NCI-H510A (cell line): ENCODE data around the gene TIMP2.

Source experiments
- DNase-seq: peaks from one replicate; lab custom pipeline; 2025; lab: John Stamatoyannopoulos, UW

The TIMP2 gene

DNA sequence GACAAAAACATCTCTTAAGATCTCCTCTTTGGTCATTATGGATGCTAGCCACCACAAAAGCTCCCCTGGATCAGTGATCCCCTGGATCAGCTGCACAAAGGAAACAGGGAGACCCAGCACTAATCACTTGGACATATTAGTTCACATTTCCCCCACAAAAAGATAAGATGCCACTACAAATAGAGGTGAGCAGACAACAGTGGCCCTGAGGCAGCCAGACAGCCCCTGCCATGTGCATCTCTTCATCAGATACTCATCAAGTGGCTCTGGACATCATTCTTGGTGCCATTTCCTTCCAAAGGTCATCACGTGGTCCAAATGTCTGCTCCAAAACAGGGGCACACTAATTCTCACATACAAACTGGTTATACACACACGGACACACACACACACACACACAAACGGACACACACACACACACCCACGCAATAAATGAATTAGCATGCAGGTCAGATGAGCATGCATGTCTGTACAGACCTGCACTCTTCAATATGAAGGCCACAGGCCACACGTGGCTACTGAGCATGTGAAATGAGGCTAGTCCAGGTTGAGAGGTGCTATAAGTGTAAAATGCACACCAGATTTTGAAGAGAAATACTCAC is 88.7 kb downstream of the TIMP2 start:
- no peak for DNase-seq

DNA sequence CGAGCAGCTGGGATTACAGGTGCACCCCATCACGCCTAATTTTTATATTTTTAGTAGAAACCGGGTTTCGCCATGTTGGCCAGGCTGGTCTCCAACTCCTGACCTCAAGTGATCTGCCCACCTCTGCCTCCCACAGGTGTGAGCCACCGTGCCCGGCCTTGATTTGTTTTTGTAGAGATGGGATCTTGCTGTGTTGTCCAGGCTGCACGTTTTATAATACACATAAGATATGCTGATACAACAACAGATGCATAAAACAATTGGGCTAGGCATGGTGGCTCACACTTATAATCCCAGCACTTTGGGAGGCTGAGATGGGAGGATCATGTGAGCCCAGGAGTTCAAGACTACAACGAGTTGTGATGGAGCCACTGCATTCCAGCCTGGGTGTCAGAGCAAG is 90.6 kb downstream of the TIMP2 start:
- no peak for DNase-seq

- DNase-seq = no peak
Measured at GRCh38 chr17:78832541-78832810, 92.7 kb downstream of the TIMP2 start.

DNA sequence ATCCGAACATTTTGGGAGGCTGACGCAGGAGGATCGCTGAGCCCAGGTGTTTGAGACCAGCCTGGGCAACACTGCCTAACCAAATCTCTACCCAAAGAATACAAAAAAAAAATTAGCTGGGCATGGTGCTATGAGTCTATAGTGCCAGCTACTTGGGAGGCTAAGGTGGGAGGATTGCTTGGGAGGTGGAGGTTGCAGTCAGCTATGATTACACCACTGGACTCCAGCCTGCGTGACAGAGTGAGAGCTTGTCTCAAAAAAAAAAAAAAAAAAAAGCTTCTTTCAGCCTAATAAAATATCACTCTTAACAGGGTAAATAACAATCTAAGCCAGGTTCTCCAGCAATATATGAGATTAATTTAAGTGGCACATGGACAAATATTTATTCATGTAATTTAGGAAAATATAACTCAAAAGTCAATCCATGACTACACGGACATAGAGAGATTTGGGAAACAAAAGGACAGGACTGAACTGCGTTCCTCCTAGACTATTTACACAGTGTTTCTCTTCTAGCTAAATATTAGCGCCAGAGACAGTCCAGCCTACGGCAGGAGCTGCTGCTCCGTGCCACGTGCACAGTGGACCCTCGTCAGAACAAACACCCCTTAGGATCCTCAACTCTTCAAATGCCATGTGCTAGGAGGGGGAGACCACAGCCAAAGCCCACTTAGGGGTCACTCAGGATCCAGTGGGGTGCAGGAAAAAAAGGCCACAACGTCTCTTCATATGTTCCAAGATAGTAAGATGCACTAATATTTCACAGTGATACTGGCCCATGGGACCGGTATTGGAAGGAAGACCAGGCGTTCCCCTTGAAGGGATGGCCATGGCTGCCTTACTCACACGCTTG is 93.3 kb downstream of the TIMP2 start:
- no peak for DNase-seq

DNA sequence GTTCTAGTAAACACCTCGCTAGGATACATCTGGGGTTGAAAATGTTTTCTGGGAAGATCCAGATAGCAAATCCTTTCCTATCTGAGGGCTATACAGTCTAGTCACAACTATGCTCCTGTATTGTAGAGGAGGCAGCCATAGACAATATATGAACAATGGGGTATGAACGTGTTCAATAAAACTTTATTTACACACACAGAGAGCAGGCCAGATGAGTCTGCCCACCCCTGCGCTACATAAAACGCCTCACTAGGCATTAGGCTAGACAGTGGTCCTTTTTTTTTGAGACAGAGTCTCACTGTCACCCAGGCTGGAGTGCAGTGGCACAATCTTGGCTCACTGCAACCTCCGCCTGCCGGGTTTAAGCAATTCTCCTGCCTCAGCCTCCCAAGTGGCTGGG is 95.7 kb downstream of the TIMP2 start:
- no peak for DNase-seq

- DNase-seq = no peak
Measured at GRCh38 chr17:78828470-78829185, 96.6 kb downstream of the TIMP2 start.

DNA sequence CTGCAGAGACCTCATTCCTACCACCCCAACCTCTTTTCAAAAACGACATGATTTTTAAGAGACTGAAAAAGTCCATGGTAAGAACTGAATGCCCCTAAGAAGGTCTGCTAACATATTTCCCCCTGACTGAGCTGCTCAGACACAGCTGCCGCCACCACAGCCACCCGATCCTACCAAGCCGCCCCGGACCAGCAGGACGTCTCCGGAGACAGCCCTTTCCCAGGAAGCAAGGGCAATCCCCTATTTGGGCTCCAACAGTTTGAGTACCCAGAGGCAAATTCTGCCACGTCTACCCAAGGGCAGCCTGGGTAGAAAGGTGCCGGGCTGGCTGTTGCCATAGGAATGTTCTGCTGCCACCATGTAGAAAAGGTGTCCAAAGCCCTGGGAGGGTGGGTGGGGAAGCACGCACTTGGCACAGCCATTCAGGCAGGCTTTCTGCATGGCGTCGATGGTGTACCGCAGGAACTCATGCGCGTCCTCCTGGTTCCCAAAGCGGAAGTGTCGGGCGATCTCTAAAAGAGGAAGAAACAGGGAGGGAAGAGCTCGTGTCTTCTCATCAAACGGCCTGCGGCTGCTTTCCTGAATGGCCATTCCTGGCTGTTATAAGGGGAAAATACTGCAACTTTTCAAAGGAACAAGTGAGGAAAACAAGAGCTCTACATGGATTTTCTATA is 98.2 kb downstream of the TIMP2 start:
- DNase-seq = no peak

DNA sequence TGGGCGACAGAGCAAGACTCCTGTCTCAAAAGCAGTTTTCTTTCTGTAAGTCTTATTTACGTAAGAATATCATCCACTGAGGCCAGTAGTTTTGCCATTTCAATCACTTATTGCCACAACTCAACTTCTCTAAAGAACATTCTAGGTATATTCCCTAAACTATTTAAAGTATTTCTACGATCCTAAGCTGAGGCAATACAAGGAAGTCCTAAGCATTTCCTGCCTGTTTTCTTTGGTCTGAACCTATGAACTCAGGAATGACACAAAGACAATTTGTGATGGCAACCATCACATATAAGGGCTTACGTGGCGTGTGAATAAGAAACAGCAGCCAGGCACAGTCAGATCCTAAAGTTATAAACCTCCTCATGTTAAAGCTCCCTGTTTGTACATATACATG is 98.8 kb downstream of the TIMP2 start:
- DNase-seq = no peak

DNA sequence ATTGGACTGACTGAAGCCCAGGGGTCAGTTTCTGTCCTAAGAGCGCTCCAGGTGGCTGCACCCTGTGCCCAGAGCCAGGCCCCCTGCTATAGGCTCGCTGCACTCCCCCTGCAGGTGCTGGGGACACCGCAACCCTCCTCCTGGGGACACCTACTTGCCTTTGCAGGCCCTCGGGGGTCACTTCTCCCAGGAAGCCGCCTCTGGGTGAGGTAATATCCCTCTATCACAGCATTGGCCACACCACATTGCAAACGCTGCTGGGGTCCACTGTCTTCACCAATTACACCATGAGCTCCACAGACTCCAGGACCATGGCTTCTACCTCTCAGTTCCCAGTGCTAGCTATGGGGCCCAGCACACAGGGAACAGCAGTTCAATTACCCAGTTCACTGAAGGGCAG is 99.5 kb downstream of the TIMP2 start:
- DNase-seq = no peak

GRCh38 chr17:78824240-78824639 is 100.9 kb downstream of the TIMP2 start:
- DNase-seq = no peak

GRCh38 chr17:78823282-78824046 is 101.7 kb downstream of the TIMP2 start:
- no peak for DNase-seq

DNA sequence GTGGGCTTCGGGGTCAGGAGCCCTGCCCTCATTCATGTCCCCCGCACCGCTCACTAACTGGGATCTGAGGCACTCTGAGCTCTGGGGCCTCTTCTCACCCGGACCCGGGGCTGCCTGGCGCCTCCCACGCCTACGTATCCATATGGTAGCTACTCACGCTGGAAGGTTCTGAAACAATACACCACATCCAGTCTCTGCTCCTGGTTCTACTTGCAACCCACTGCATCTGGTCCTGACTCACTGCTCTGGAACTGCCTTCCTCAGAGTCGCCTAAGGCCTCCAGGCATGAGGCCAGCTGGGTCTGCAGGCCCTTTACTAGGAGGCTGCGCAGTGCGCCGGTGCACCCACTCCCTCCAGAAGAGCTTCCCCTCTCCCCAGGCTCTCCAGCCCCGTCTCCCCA is 102.6 kb downstream of the TIMP2 start:
- no peak for DNase-seq

- DNase-seq = no peak
Measured at GRCh38 chr17:78821961-78822360, 103.2 kb downstream of the TIMP2 start.

GRCh38 chr17:78820841-78821240 is 104.3 kb downstream of the TIMP2 start:
- no peak for DNase-seq

DNA sequence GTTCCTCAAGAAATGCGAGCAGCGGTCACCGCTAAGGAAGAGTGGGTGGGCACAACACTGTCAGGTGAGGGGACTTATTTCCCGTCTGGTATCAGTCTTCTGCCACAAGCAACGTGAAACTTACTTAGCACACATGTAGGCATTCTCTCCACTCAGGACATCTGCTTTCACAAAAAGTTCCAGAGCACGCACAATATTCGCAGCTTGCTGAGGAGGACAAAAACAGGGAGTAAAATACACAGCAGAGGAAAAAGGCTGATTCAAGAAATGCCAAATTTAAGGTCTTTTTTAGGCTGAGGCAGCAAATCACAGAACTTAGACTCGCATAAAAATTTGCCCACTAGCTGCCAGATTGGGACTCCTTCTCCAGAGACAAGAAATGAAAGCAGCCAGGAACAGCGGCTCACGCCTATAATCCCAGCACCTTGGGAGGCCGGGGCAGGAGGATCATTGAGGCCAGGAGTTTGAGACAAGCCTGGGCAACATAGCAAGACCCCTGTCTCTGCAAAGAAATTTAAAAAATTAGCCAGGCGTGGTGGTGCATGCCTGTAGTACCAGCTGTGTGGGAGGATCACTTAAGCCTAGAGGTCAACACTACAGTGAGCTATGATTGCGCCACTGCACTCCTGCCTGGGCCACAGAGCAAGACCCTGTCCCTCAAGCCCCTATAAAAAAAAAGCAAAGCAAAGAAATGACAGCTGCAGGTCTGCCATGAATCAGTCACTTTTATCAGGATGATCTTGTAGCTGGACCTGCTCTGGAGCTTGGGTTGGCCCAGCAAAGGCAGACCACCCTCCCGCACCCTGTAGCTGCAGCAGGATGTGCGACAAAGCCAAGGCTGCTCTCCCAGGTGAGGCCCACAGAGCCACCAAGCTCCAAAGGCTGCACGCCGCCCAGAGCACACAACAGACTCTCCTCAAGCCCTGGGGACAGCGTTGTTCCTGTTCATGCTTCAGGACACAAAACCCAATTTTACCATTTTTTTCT is 105.1 kb downstream of the TIMP2 start:
- no peak for DNase-seq

- no peak for DNase-seq
Measured at GRCh38 chr17:78819402-78819801, 105.8 kb downstream of the TIMP2 start.

DNA sequence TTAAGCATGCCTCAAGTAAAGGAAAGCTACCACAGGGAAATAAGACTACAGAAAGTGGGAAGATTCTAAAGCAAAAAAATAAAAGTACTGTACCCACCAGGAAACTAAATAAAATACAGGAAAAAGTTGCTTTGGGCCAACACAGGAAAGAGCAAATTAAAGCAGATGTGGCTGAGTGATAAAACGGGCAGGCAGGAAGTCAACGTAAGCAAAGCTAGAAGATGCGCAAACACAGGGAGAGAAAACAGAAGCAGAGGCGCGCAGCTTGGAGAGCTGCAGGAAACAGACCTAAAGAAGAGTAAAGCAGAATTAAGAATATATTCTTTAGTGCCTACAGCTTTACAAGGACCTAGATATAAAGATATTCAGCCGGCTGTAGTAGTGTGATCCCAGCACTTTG is 106.3 kb downstream of the TIMP2 start:
- DNase-seq = no peak

- no peak for DNase-seq
Measured at GRCh38 chr17:78818152-78818846, 106.9 kb downstream of the TIMP2 start.

DNA sequence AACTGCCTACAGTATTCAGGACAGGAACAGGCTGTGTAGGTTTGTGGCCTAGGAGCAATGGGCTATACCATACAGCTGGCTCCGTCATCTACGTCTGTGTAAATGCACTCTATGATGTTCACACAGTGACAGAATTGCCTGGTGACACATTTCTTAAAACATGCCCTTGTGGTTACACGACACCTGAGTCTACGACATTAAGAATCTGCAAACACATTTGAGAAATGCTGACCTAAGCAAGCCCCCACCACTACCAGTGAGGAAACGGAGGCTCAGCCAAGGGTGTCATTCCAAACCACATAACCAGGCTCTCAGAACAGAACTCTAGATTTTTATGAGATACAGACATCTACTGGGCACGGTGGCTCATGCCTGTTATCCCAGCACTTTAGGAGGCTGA is 108.1 kb downstream of the TIMP2 start:
- no peak for DNase-seq

DNA sequence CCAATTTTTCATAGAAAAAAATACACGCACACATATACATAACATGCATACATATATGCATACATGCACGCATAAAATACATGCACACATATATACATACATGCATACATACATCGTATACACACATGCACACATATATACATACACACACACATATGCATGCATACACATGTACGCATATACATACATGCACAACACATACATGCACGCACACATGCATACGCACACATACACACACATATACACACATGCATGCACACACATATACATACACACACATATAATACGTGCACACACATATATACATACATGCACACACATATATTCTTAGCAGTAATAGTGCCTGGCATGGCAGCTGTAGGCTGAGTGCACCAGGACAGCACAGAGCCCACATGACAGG is 109.5 kb downstream of the TIMP2 start:
- no peak for DNase-seq
